ENCODE data around the gene HDAC10.
A peak's percentile ranks its signal among the peaks of the same experiment; 100 is the strongest.
"Not testable (repeated sequence)": the region's sequence is repeated elsewhere in the genome, so short reads cannot be mapped to it uniquely, and the experiment has no call there.

The HDAC10 gene

GRCh38 chr22:50280708-50281383, 29.8 kb upstream of the HDAC10 start:
- TF ChIP-seq ZNF274 (IDR thresholded peaks at IDR 0.05; ENCODE audit: low read depth, low read length), result no peak
- H3K4me3 ChIP-seq (ENCODE audit: low read length), result no peak overlapping the region

GRCh38 chr22:50280022-50280707, 29.1 kb upstream of the HDAC10 start:
- TF ChIP-seq ZNF274 (IDR thresholded peaks at IDR 0.05; ENCODE audit: low read depth, low read length), result no peak
- no peak overlapping the region for H3K4me3 ChIP-seq (ENCODE audit: low read length)

- no peak overlapping the region for H3K4me3 ChIP-seq (ENCODE audit: low read length)
- no peak for TF ChIP-seq ZNF274 (IDR thresholded peaks at IDR 0.05; ENCODE audit: low read depth, low read length)
Measured at GRCh38 chr22:50278956-50279619, 28.0 kb upstream of the HDAC10 start.

- H3K4me3 ChIP-seq (ENCODE audit: low read length), result no peak overlapping the region
- no peak for TF ChIP-seq ZNF274 (IDR thresholded peaks at IDR 0.05; ENCODE audit: low read depth, low read length)
Measured at GRCh38 chr22:50278461-50278860, 27.4 kb upstream of the HDAC10 start.

GRCh38 chr22:50277761-50278160, 26.7 kb upstream of the HDAC10 start:
- no peak for TF ChIP-seq ZNF274 (IDR thresholded peaks at IDR 0.05; ENCODE audit: low read depth, low read length)
- no peak overlapping the region for H3K4me3 ChIP-seq (ENCODE audit: low read length)

- TF ChIP-seq ZNF274 (IDR thresholded peaks at IDR 0.05; ENCODE audit: low read depth, low read length), result no peak
- H3K4me3 ChIP-seq (ENCODE audit: low read length), result no peak overlapping the region
Measured at GRCh38 chr22:50276143-50276542, 25.1 kb upstream of the HDAC10 start.

GRCh38 chr22:50275181-50276055, 24.4 kb upstream of the HDAC10 start:
- TF ChIP-seq ZNF274 (IDR thresholded peaks at IDR 0.05; ENCODE audit: low read depth, low read length), result no peak
- no peak overlapping the region for H3K4me3 ChIP-seq (ENCODE audit: low read length)

- TF ChIP-seq ZNF274 (IDR thresholded peaks at IDR 0.05; ENCODE audit: low read depth, low read length), result no peak
- no peak overlapping the region for H3K4me3 ChIP-seq (ENCODE audit: low read length)
Measured at GRCh38 chr22:50274771-50275170, 23.7 kb upstream of the HDAC10 start.

- no peak for TF ChIP-seq ZNF274 (IDR thresholded peaks at IDR 0.05; ENCODE audit: low read depth, low read length)
- H3K4me3 ChIP-seq (ENCODE audit: low read length), result no peak overlapping the region
Measured at GRCh38 chr22:50274311-50274710, 23.2 kb upstream of the HDAC10 start.

- H3K4me3 ChIP-seq (ENCODE audit: low read length), result not testable (repeated sequence)
Measured at GRCh38 chr22:50273781-50274180, 22.7 kb upstream of the HDAC10 start.

- not testable (repeated sequence) for H3K4me3 ChIP-seq (ENCODE audit: low read length)
Measured at GRCh38 chr22:50273352-50273751, 22.3 kb upstream of the HDAC10 start.

GRCh38 chr22:50272044-50272802, 21.2 kb upstream of the HDAC10 start:
- no peak overlapping the region for H3K4me3 ChIP-seq (ENCODE audit: low read length)
- TF ChIP-seq ZNF274 (IDR thresholded peaks at IDR 0.05; ENCODE audit: low read depth, low read length), result no peak

- H3K4me3 ChIP-seq (ENCODE audit: low read length), result peak overlapping the region; percentile 68; the same call in 1 of the 2 replicates
- TF ChIP-seq ZNF274 (IDR thresholded peaks at IDR 0.05; ENCODE audit: low read depth, low read length), result no peak
Measured at GRCh38 chr22:50271519-50271970, 20.5 kb upstream of the HDAC10 start.
